ENCODE data around the gene NEDD8.

NEDD8 gene

GRCh38 chr14:24184104-24184970 is 47.8 kb downstream of the NEDD8 start:
- TF ChIP-seq CTCF (IDR thresholded peaks at IDR 0.05; ENCODE audit: low read depth, low read length), result no peak
- no peak overlapping the region for H3K4me3 ChIP-seq (ENCODE audit: low read depth, low read length)

GRCh38 chr14:24183014-24183481 is 49.1 kb downstream of the NEDD8 start:
- TF ChIP-seq CTCF (IDR thresholded peaks at IDR 0.05; ENCODE audit: low read depth, low read length), result no peak
- no peak overlapping the region for H3K4me3 ChIP-seq (ENCODE audit: low read depth, low read length)

GRCh38 chr14:24182110-24182882 is 49.9 kb downstream of the NEDD8 start:
- no peak for TF ChIP-seq CTCF (IDR thresholded peaks at IDR 0.05; ENCODE audit: low read depth, low read length)
- H3K4me3 ChIP-seq (ENCODE audit: low read depth, low read length), result no peak overlapping the region

- no peak for TF ChIP-seq CTCF (IDR thresholded peaks at IDR 0.05; ENCODE audit: low read depth, low read length)
- no peak overlapping the region for H3K4me3 ChIP-seq (ENCODE audit: low read depth, low read length)
These were observed 50.6 kb downstream of the NEDD8 start for GRCh38 chr14:24181371-24182077.

- no peak for TF ChIP-seq CTCF (IDR thresholded peaks at IDR 0.05; ENCODE audit: low read depth, low read length)
- no peak overlapping the region for H3K4me3 ChIP-seq (ENCODE audit: low read depth, low read length)
These were observed 52.0 kb downstream of the NEDD8 start for GRCh38 chr14:24179961-24180796.

GRCh38 chr14:24179294-24179960 is 52.7 kb downstream of the NEDD8 start:
- no peak overlapping the region for H3K4me3 ChIP-seq (ENCODE audit: low read depth, low read length)
- TF ChIP-seq CTCF (IDR thresholded peaks at IDR 0.05; ENCODE audit: low read depth, low read length), result no peak

All from WI38 (cell line).